GM18499 (cell line): ENCODE measurements around the gene ARRDC3.
"Not testable (repeated sequence)": the region's sequence is repeated elsewhere in the genome, so short reads cannot be mapped to it uniquely, and the experiment has no call there.

Experiments
- ATAC-seq: cut with Tn5 transposase; IDR thresholded peaks from one replicate; pipeline ENCODE4 v1.9.1; 2021; ENCODE audit warnings: moderate number of reproducible peaks; ENCODE audit not compliant: insufficient read depth, unreplicated experiment

The ARRDC3 gene

DNA sequence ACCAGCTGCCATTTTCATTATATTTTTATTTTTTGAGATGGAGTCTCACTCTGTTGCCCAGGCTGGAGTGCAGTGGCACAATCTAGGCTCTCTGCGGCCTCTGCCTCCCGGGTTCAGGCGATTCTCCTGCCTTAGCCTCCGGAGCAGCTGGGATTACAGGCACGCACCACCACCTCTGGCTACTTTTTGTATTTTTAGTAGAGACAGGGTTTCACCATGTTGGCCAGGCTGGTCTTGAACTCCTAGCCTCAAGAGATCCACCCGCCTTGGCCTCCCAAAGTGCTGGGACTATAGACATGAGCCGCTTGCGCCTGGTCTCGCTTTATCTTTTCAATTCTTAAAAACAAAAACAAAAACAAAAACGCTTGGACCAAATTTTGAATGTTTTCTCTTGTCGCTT is 2.5 kb upstream of the ARRDC3 start:
- ATAC-seq, result not testable (repeated sequence)

DNA sequence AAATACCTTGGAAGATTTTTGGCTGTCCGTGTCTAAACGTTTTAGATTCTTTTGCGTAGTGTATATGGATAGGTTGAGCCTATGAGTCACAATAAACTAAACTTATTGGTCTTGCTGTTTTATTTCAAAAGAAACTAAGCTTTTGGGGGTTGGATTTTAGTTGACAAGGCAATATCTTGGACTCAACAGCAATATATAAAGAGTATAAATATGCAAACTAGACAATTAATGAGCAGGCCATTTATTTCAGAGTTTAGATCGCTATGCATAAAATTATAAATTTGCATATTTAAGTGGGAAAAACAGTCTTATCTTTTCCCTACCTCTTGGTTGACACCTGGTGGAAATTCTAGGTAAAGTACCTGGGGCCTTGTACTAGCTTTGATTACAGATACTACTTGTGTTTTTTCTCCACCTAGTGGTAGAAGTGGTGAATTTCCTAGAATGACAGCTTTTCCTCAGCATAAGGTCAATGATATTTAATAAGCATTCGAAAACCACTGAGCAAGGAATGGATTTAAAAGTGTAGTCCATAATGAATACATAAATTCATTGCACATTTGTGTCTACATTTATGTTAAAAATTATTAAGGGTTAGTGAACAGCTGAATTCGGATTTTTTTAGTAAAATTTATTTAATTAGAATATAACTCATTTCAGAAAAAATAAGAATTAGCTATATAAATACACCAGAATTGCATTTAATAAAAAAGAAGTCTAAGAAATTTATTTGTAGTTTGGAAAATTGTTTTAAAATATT is 1.7 kb upstream of the ARRDC3 start:
- peak; percentile 24 for ATAC-seq

- no peak for ATAC-seq
Observed at GRCh38 chr5:91383956-91384300, 811 bp upstream of the ARRDC3 start.

DNA sequence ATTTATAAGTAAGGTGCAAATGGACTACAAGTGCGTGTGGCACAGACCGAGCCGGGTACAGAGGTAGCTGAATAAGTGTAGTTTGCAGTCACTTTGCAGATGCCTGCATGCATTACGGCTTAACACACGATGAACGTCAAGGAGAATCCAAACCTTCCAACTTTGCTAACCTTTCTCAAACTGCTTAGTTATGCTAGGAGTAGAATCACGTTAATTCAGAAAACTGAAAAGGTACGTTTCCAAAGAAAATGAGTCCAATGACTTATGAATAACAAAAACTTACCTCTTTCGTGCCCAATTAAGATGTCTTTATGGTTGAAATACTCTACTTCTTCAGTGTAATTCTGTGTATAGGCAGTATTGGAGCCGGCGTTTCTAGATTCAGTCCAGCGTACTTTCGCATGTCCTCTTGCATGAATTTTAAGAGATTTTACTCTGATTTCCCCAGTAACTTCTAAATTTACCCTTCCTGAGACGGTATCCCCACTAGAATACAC is 539 bp downstream of the ARRDC3 start:
- no peak for ATAC-seq

GRCh38 chr5:91381774-91382359 is 1.2 kb downstream of the ARRDC3 start:
- ATAC-seq, result peak; percentile 10

DNA sequence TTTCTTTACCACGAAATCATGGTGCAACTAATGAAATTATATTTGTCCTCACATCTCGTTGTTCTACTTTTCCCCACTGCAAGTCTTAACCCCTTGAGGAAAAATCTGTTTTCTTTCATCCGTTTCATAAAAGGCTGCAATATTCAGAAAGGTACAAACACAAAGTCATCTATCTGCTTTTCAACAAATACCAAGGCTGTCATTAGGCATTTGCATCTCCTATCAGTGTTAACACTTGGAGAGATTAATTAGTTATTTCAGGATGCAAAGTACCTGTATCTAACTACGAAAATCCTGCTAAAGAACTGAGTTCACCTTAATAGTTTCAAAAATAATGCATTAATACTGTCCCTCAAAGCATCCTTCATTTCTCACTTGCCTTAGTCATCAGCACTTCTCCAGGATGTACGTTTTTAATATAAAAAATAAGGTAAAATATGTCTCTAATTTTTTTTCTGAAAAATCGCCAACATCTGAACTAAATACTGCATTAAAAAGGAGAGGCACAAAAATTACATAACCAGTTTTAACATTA is 1.8 kb downstream of the ARRDC3 start:
- no peak for ATAC-seq

DNA sequence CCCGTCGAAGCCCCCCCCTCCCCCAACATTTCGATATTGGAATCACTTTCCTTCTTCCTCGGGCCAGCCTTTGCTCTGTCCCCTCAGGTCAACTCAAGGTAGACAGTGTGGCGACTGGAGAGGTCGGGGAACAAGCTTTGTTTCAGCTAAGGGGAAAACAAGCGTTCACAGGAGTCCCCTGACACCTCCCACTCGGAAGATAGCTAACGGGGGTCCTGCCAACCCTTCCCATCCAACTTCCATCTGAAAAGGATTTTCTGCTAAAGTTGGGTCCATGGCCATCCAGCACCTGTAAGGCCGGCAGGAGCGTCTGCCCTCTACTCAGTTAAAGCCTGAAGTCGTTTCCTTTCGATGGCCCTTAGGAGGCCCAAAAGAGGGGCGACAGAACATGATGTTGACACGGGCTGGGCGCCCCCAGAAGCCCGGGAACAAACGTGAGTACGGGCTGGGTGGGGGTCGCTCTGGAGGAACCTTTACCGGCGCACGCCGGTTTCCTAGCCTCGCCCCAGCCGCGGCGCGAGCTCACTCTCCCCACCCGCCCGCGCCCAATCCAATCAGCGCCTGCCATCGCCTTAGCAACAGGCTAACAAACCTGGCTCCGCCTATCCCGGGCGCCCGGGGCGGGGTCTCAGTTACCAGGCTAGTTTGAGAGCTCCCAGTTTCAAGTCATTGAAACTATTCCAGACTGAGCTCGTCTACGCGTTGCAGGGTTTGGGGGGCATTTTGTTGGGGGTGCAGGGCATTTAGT is 2.5 kb downstream of the ARRDC3 start:
- peak; percentile 25 for ATAC-seq

GRCh38 chr5:91379914-91380490 is 3.1 kb downstream of the ARRDC3 start:
- ATAC-seq, result peak; percentile 28

DNA sequence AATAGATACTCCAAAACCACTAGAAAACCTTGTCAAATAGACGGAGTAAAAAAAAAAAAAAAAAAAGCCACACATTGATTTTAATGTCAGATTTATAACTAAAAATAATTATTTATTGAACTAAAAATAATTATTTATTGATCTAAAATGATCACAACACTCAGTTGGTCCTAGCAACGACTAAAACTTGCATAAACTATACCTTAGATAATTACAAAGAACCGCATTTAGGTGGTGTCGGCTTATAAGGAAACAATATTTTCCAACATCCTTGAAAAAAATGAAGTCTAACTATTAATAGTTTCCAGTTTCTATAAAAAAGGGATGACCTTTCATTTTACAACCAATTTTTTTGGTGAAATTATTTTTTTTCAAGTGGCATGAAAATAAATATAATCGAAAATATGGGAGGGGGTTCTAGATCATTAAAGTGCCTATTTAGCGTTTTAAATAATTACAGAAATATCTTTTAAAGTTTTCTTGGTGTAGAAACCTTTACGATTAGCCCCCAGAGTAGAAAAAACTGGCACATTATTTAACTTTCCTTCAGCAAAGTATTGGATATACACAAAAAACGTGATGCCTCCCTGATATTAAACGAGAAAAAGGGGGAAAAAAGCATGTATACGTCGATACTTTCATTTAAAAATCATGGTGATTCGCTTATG is 3.7 kb downstream of the ARRDC3 start:
- ATAC-seq, result no peak

DNA sequence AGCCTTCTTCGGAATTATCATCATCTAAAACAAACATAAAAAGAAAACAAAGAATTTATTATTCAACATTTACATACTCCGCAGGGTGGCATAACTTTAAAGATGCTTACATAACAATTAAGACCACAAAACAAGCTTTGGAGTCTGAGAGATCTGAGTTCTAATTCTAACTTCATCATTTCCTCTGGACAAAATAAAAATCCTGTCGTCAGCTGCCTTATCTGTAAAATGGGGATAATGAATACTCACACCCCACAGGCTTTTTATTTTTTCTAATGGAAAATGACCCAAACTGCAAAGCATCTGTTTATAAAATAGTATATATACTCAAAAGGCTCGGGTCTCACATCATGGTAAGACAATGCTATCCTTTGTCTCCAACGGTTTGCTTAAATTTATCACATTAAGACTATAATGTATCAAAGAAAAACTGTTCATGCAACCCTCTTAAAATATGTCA is 4.3 kb downstream of the ARRDC3 start:
- no peak for ATAC-seq

DNA sequence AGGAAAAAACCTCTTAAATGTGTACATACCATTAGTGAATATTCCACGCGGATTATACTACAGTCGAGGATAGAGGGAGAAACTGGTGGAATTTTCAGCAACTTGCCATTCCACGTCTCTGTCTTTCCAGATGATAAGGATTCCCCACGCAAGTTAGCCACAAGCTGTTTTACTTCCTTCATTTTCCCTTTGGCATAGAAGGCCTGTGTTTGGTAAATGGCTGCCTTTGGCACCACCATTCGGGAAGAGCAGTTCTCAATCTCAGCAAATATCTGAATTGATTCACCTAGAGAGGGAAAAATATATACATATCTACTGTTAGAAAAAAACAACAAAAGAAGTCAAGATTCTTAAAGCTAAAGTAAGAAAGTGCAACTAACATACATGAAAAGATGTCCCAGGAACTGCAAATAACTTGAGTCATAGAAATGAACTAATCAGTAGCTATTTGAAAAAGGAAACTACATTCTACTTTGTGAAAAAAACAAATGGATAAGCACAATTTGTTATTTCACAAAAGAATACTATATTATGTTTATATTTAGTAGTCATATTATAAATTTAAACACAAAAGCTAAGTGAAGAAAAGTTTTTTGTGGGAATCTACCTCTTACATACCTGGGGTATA is 8.1 kb downstream of the ARRDC3 start:
- no peak for ATAC-seq

DNA sequence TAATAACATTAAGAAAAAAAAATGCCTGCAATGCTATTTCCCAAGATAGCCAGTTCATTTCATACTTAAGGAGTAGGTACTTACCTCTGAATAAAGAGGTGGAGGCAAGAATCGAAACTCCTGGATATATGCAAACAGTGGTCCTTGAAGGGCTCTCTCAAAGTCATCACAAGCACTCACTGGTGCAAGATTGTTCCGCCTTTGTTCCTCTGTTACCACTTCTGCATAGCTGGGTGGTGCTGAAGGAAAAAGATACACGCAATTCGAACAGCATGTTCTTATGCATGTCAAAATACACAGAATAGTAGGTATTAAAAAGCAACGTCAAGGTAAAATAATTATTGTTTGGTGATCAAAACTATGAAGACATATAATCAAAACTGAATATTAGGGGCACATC is 9.5 kb downstream of the ARRDC3 start:
- ATAC-seq, result no peak

- ATAC-seq, result no peak
Observed at GRCh38 chr5:91373006-91373405, 10.1 kb downstream of the ARRDC3 start.

DNA sequence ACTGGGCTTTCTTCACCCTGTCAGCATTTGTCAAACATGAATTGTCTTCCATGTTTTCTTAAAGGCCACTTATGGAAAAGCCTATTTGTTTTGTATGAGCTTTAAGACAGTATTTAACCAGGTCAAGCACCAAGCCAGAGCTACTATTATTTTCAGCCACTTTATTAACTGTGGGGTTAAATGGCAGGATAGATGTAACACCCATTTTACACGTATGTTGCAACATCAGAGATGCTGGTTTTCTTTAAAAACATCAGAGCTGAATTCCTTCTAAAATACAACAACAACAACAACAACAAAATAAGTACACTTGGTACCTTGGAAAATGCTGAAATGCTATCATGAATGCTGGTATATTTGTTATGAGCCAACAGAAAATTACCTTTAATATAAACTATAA is 13.6 kb downstream of the ARRDC3 start:
- no peak for ATAC-seq

GRCh38 chr5:91367908-91368648 is 15.0 kb downstream of the ARRDC3 start:
- ATAC-seq, result no peak

DNA sequence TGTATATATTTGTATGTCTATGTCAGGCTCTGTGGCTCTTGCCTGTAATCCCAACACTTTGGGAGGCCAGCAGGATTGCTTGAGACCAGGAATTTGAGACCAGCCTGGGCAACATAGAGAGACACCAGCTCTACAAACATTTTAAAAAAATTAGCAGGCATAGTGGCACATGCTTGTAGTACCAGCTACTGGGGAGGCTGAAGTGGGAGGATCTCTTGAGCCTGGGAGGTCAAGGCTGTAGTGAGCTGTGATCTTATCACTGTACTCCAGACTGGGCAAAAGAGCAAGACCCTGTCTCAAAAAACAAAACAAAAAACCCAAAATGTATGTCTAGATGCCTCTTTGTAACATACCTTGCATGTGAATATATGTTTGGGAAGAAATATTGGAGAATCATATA is 15.8 kb downstream of the ARRDC3 start:
- no peak for ATAC-seq

DNA sequence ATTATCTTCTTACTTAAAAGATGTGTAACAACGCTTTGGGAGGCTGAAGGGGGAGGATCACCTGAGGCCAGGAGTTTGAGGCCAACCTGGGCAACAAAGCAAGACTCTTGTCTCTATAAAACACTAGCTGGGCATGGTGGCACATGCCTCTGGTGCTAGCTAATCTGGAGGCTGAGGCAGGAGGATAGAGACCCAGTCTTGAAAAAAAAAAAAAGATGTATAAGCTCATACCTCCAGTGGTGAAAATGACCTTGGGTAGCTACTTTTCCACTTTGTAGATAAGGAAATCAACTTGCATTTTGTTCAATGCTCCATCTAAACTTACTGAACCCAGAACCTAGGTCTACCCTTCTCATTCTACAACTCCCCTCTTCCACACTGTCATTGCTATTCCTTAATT is 16.6 kb downstream of the ARRDC3 start:
- ATAC-seq, result no peak

DNA sequence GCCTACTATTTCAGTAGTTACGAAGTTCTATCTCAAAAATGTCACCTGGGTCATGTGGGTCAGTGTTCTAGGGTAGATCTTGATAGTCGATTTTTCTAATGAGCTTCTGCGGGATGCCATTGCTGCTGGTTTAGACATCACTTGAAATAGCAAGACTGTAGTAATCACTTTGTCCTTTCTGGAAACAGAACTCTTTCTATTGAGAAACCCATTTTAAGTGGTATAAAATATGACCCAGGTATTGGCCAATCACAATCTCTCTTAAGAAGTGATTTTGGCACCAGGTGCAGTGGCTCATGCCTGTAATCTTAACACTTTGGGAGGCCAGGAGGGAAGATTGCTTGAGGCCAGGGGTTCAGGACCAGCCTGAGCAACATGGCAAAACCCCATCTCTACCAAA is 17.6 kb downstream of the ARRDC3 start:
- ATAC-seq, result no peak

- no peak for ATAC-seq
Observed at GRCh38 chr5:91362935-91363334, 20.2 kb downstream of the ARRDC3 start.
